Measurements from ENCODE around the gene RASGRF1.

GRCh38 chr15:79016527-79017170 is 73.9 kb downstream of the RASGRF1 start:
- TF ChIP-seq RAD21 (IDR thresholded peaks at IDR 0.05; ENCODE audit: low read depth) (no peak), EP300 (IDR thresholded peaks at IDR 0.05; ENCODE audit: borderline replicate concordance) (no peak), ZBTB7A (IDR thresholded peaks at IDR 0.05; ENCODE audit: low read depth) (no peak), TCF12 (IDR thresholded peaks at IDR 0.05; ENCODE audit: low read depth) (no peak)
